Measurements from ENCODE around the gene TKTL1. TPM values are rescaled to one million over a fixed set of nuclear protein-coding genes. Genes with fewer than 3 reads are reported as not detected.

TKTL1 gene
- total and polyA plus RNA-seq, 2 of the 4 experiments (the other 2 are of a cell fraction), result not detected

GRCh38 chrX:154365052-154365600 lies 69.5 kb downstream of the TKTL1 start:
- H3K4me1 ChIP-seq (ENCODE audit: control insufficient read depth, insufficient read depth, low read length), result peaks cover 7% of the 10 kb centered on the region
- no peaks in the 10 kb centered on the region for H3K9me3 ChIP-seq (ENCODE audit: control insufficient read depth, insufficient read depth, low read length)
- H3K23ac ChIP-seq (ENCODE audit: low read depth, low read length), result no peak overlapping the region
- H3K27ac ChIP-seq (ENCODE audit: insufficient read depth, low read length), result no peak overlapping the region
- BruUV-seq (replicated peaks), result no TSS peak
- no peak overlapping the region for H3K18ac ChIP-seq (ENCODE audit: low read depth, low read length)
- no peak overlapping the region for H4K91ac ChIP-seq (ENCODE audit: insufficient read depth, low read depth, low read length)
- no peak overlapping the region for H3K14ac ChIP-seq (replicated peaks; ENCODE audit: low read depth, low read length)
- no peaks in the 10 kb centered on the region for H3K27me3 ChIP-seq (ENCODE audit: control insufficient read depth, insufficient read depth, low read length)
- H2BK120ac ChIP-seq (ENCODE audit: low read depth, low read length), result no peak overlapping the region
- no peak for ATAC-seq (ENCODE audit: low read depth)
- peaks cover 0 to 24% of the 10 kb centered on the region in 2 experiments; a peak in 1 of 4 replicates for H3K79me1 ChIP-seq (ENCODE audit: low read depth in 1 of 2, low read length in 2 of 2)
- H4K8ac ChIP-seq (ENCODE audit: low read depth in 2 of 2, low read length in 2 of 2), result no peak overlapping the region
- no peak overlapping the region for H4K5ac ChIP-seq (ENCODE audit: low read depth, low read length)
- H3K36me3 ChIP-seq (ENCODE audit: control insufficient read depth, insufficient read depth, low read length), result peaks cover 84% of the 10 kb centered on the region
- in situ Hi-C loops (cut with MboI; ENCODE audit: low sequenced_read_pairs), result no loop called here
- no peak overlapping the region for H2BK20ac ChIP-seq (ENCODE audit: low read depth, low read length)
- CTCF ChIA-PET, result no interaction called here
- H2AFZ ChIP-seq (replicated peaks; ENCODE audit: low read length, poor library complexity), result no peak overlapping the region
- TF ChIP-seq MAZ (IDR thresholded peaks at IDR 0.05; ENCODE audit: borderline replicate concordance, low read depth, low read length) (no peak), USF2 (IDR thresholded peaks at IDR 0.05; ENCODE audit: low read depth, low read length) (no peak), RAD21 (IDR thresholded peaks at IDR 0.05; ENCODE audit: low read length) (no peak), FOS (IDR thresholded peaks at IDR 0.05; ENCODE audit: low read depth, low read length) (no peak), CEBPB (IDR thresholded peaks at IDR 0.05; ENCODE audit: low read depth, low read length) (no peak), RFX5 (IDR thresholded peaks at IDR 0.05; ENCODE audit: low read depth, low read length) (no peak), CHD1 (IDR thresholded peaks at IDR 0.05; ENCODE audit: low read depth, low read length) (no peak), BHLHE40 (IDR thresholded peaks at IDR 0.05; ENCODE audit: low read depth, low read length) (no peak), NFE2L2 (IDR thresholded peaks at IDR 0.05; ENCODE audit: low read depth, low read length) (no peak), CTCF (conservative IDR thresholded peaks at IDR 0.05; ENCODE audit: low read depth, low read length) (no peak), RCOR1 (IDR thresholded peaks at IDR 0.05; ENCODE audit: insufficient replicate concordance, low read length) (no peak), MAFK (IDR thresholded peaks at IDR 0.05; ENCODE audit: low read depth, low read length) (no peak), SMC3 (IDR thresholded peaks at IDR 0.05; ENCODE audit: low read depth, low read length) (no peak), MXI1 (IDR thresholded peaks at IDR 0.05; ENCODE audit: borderline replicate concordance, low read depth, low read length) (no peak), POLR2A (IDR thresholded peaks at IDR 0.05; ENCODE audit: low read depth, low read length) (no peak)
- TF ChIP-seq, protein P1, sequence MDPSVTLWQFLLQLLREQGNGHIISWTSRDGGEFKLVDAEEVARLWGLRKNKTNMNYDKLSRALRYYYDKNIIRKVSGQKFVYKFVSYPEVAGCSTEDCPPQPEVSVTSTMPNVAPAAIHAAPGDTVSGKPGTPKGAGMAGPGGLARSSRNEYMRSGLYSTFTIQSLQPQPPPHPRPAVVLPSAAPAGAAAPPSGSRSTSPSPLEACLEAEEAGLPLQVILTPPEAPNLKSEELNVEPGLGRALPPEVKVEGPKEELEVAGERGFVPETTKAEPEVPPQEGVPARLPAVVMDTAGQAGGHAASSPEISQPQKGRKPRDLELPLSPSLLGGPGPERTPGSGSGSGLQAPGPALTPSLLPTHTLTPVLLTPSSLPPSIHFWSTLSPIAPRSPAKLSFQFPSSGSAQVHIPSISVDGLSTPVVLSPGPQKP (IDR thresholded peaks at IDR 0.05; ENCODE audit: borderline replicate concordance, low read depth, low read length), result no peak
- H2AK9ac ChIP-seq (replicated peaks; ENCODE audit: low read depth, low read length, poor library complexity), result no peak overlapping the region
- H2BK15ac ChIP-seq (ENCODE audit: low read depth, low read length), result no peak overlapping the region
- intact Hi-C loops (cut with micrococcal nuclease), result no loop called here
- H3K4me3 ChIP-seq (ENCODE audit: insufficient read depth, low read depth, low read length), result no peak overlapping the region
- H2BK5ac ChIP-seq (ENCODE audit: low read depth, low read length, poor library complexity, severe bottlenecking), result no peak overlapping the region
- peaks cover 96% of the 10 kb centered on the region for H4K20me1 ChIP-seq (ENCODE audit: insufficient read depth, low read length)
- H3K9me1 ChIP-seq (ENCODE audit: insufficient read depth, low read length), result no peaks in the 10 kb centered on the region; the same call in 1 of the 2 replicates
- no peak for DNase-seq
- H3K4ac ChIP-seq (ENCODE audit: low read depth, low read length), result no peak overlapping the region
- H3K56ac ChIP-seq (ENCODE audit: extremely low read depth, insufficient read depth, low read length), result no peak overlapping the region
- 95% methylated on average over 7 of the region's 20 CpGs; no CpG with 5 or more reads in 1 of the 2 experiments for WGBS, 2 experiments (ENCODE audit: extremely low coverage in 2 of 2, insufficient read length in 1 of 2)
- dilution Hi-C loops (cut with HindIII; ENCODE audit: low sequenced_read_pairs, unreplicated experiment), result no loop called here
- H3K4me2 ChIP-seq (ENCODE audit: low read depth, low read length), result no peak overlapping the region
- POLR2A ChIA-PET (ENCODE audit: unreplicated experiment), result no interaction called here
- H2AK5ac ChIP-seq (ENCODE audit: low read depth, low read length), result no peak overlapping the region
- H3K9ac ChIP-seq (ENCODE audit: low read depth, low read length), result no peak overlapping the region
